ENCODE data around the gene PRKCZ. TPM values are rescaled to one million over a fixed set of nuclear protein-coding genes. Genes with fewer than 3 reads are reported as not detected.

Gene PRKCZ
- total RNA-seq, 1 donor from 2014 or later, result 32.6 TPM

DNA sequence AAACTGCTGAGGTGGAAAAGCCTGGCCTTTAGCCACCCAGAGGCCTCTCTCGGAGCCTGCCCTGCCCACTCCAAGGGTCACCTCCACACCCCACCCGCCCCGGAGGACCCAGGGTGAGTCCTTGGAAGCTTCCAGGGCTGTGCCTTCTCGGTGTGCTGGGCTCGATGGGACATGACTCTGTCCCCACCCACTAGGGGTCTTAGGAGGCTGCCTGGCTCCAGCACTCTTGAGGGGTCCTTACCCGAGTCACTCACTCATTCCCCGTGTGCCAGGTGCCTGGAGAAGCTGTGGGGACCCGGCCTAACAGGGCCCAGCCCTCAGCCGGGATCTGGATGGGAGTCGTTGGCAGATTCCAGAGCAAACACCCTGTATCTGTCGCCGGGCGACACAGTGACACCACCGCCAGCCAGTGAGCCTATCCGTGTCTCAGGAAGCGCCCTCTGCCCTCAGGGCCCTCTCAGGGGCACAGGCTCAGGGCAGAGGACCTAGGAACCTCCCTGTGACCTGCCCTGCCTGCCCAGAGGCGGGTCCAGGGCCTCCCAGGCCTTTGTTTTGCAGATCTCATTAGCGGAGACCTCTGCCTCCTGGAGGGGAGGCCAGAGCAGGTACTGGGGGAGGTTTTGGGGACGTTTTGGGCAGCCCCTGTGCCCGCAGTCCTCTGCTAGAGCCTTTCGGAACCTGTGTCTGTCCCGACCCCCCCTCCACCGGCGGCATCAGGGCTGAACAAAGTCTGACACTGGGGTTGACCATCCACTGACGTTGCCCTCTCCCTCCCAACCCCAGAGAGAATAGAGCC is 3.1 kb upstream of the PRKCZ start:
- Histone ChIP-seq H2AFZ (ENCODE audit: low read depth, low read length) (no peak overlapping the region), H3K36me3 (ENCODE audit: insufficient read depth, low read length) (no peaks in the 10 kb centered on the region), H3K4me3 (ENCODE audit: insufficient read depth, low read depth, low read length) (no peak overlapping the region), H3K9ac (ENCODE audit: low read length) (no peak overlapping the region), H4K20me1 (ENCODE audit: insufficient read depth, low read length) (no peaks in the 10 kb centered on the region), H3K27ac (ENCODE audit: low read depth, low read length) (no peak overlapping the region), H3K4me1 (ENCODE audit: insufficient read depth, low read length) (no peaks in the 10 kb centered on the region), H3K79me2 (ENCODE audit: insufficient read depth, low read length) (no peaks in the 10 kb centered on the region), H3K9me3 (ENCODE audit: insufficient read depth, low read depth, low read length) (no peaks in the 10 kb centered on the region), H3K27me3 (ENCODE audit: insufficient read depth, low read length) (peaks cover 30% of the 10 kb centered on the region), H3K4me2 (ENCODE audit: low read length) (no peak overlapping the region)
- peaks cover 18% of the 10 kb centered on the region for H3K27me3 Mint-ChIP-seq (ENCODE audit: low read depth, unreplicated experiment)
- FAIRE-seq (no peak), DNase-seq (ENCODE audit: low read depth) (no peak)
- no peak overlapping the region for H3K27ac Mint-ChIP-seq (ENCODE audit: unreplicated experiment)
- H3K36me3 Mint-ChIP-seq (ENCODE audit: low read depth, unreplicated experiment), result peaks cover under 1% of the 10 kb centered on the region
- H3K9me3 Mint-ChIP-seq (ENCODE audit: unreplicated experiment), result peaks cover 1% of the 10 kb centered on the region
- H3K4me1 Mint-ChIP-seq (ENCODE audit: low read depth, unreplicated experiment), result no peaks in the 10 kb centered on the region
- TF ChIP-seq, protein P1, sequence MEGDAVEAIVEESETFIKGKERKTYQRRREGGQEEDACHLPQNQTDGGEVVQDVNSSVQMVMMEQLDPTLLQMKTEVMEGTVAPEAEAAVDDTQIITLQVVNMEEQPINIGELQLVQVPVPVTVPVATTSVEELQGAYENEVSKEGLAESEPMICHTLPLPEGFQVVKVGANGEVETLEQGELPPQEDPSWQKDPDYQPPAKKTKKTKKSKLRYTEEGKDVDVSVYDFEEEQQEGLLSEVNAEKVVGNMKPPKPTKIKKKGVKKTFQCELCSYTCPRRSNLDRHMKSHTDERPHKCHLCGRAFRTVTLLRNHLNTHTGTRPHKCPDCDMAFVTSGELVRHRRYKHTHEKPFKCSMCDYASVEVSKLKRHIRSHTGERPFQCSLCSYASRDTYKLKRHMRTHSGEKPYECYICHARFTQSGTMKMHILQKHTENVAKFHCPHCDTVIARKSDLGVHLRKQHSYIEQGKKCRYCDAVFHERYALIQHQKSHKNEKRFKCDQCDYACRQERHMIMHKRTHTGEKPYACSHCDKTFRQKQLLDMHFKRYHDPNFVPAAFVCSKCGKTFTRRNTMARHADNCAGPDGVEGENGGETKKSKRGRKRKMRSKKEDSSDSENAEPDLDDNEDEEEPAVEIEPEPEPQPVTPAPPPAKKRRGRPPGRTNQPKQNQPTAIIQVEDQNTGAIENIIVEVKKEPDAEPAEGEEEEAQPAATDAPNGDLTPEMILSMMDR (IDR thresholded peaks at IDR 0.05; ENCODE audit: insufficient read depth, low read depth, low read length), result no peak
- TF ChIP-seq EZH2 (IDR thresholded peaks at IDR 0.05; ENCODE audit: insufficient read depth, low read length), result no peak
- H3K4me3 Mint-ChIP-seq (ENCODE audit: unreplicated experiment), result no peak overlapping the region

DNA sequence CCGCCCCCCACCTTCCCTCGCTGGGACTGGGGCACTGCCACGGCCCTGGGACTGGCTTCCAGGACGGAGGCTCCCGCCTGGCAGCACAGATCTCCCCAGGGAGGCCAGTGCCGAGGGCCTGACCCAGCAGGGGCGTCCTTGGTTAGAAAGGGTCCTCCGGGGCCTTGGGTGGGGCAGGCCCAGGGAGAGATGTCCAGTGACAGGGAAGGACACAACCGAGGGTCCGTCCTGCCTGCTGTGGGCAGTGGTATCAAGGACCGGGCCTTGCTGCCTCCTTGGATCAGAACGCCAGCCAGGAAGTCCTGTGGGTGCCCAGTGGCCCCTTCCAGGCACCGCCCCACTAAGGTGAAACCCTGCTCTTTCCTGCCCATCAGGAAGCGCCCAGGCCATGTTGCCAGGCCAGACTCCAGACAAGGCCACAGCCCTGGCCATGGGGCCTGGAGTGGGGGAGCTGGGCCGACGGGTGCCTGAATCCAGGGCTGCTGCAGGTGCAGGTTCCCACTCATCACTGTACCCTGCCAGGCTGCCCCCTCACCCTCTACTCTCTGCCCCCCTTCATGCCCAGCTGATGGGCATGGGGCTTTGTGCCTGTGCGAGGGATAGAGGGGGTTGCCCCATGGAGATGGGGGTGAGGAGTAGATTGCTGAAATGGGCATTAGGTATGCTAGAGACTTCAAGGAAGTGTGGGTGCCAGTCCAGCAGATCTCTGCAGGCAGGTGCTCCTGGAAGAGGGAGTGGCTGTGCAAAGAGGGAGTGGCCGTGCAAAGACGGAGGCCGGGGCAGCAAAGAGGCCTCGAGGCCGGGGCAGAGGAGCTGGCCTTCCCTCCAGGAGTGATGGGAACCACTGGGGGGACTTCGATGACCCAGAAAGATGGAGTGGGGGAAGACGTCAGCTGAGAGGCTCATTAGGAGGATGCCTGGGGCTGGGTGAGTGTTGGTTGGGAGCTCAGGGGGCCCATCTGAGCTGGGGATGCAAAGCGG is 2.2 kb upstream of the PRKCZ start:
- H3K79me2 ChIP-seq (ENCODE audit: insufficient read depth, low read length), result no peaks in the 10 kb centered on the region
- FAIRE-seq (no peak), DNase-seq (ENCODE audit: low read depth) (no peak)
- Mint-ChIP-seq H3K27me3 (ENCODE audit: low read depth, unreplicated experiment) (peaks cover 16% of the 10 kb centered on the region), H3K27ac (ENCODE audit: unreplicated experiment) (peak overlapping the region; percentile 53), H3K9me3 (ENCODE audit: unreplicated experiment) (peaks cover 1% of the 10 kb centered on the region), H3K4me1 (ENCODE audit: low read depth, unreplicated experiment) (no peaks in the 10 kb centered on the region), H3K4me3 (ENCODE audit: unreplicated experiment) (peak overlapping the region; percentile 65), H3K36me3 (ENCODE audit: low read depth, unreplicated experiment) (peaks cover 2% of the 10 kb centered on the region)
- no peak overlapping the region for H2AFZ ChIP-seq (ENCODE audit: low read depth, low read length)
- no peak overlapping the region for H3K4me3 ChIP-seq (ENCODE audit: insufficient read depth, low read depth, low read length)
- H3K27me3 ChIP-seq (ENCODE audit: insufficient read depth, low read length), result peaks cover 30% of the 10 kb centered on the region
- no peak overlapping the region for H3K27ac ChIP-seq (ENCODE audit: low read depth, low read length)
- H3K9ac ChIP-seq (ENCODE audit: low read length), result no peak overlapping the region
- H3K9me3 ChIP-seq (ENCODE audit: insufficient read depth, low read depth, low read length), result no peaks in the 10 kb centered on the region
- no peaks in the 10 kb centered on the region for H3K36me3 ChIP-seq (ENCODE audit: insufficient read depth, low read length)
- H3K4me2 ChIP-seq (ENCODE audit: low read length), result no peak overlapping the region
- no peaks in the 10 kb centered on the region for H3K4me1 ChIP-seq (ENCODE audit: insufficient read depth, low read length)
- H4K20me1 ChIP-seq (ENCODE audit: insufficient read depth, low read length), result no peaks in the 10 kb centered on the region
- TF ChIP-seq EZH2 (IDR thresholded peaks at IDR 0.05; ENCODE audit: insufficient read depth, low read length), result no peak
- TF ChIP-seq, protein P1 (IDR thresholded peaks at IDR 0.05; ENCODE audit: insufficient read depth, low read depth, low read length), result no peak

Measured in astrocyte (in vitro differentiated cells and primary cell).